Measurements from ENCODE around the gene CABLES1. TPM values are rescaled to one million over a fixed set of nuclear protein-coding genes. Genes with fewer than 3 reads are reported as not detected.

The CABLES1 gene
- total RNA-seq, 1 experiment from 2014 or later, result 66.4 TPM

- intact Hi-C loops (cut with micrococcal nuclease; ENCODE audit: unreplicated experiment) (no loop called here), in situ Hi-C loops (cut with HindIII; ENCODE audit: low pct_unique_long_range_greater_than_20kb, low sequenced_read_pairs) (no loop called here)
- POLR2A ChIA-PET, result no interaction called here
- no TSS peak for BruUV-seq (replicated peaks)
- CTCF ChIA-PET, result no interaction called here
- Histone ChIP-seq H3K4me1 (ENCODE audit: control insufficient read depth, insufficient read depth, low read length) (peaks cover 3% of the 10 kb centered on the region; the same call in 1 of the 2 replicates), H3K27ac (ENCODE audit: low read length) (no peak overlapping the region), H3K27me3 (ENCODE audit: control insufficient read depth, insufficient read depth, low read length) (no peaks in the 10 kb centered on the region), H3K4me3 (ENCODE audit: low read depth in 2 of 2, low read length in 2 of 2) (no peak overlapping the region), H3K36me3 (ENCODE audit: control insufficient read depth, insufficient read depth, low read length) (no peaks in the 10 kb centered on the region), H3K9me3 (ENCODE audit: control insufficient read depth, insufficient read depth, low read depth, low read length) (no peaks in the 10 kb centered on the region)
- ATAC-seq (no peak), DNase-seq (ENCODE audit: low read depth, low spot score) (no peak)
- TF ChIP-seq TCF7L2 (IDR thresholded peaks at IDR 0.05; ENCODE audit: low read depth, low read length), result no peak
- no peak for TF ChIP-seq POLR2AphosphoS5 (IDR thresholded peaks at IDR 0.05; ENCODE audit: low read depth, low read length)
- TF ChIP-seq CTCF (IDR thresholded peaks at IDR 0.05), result no peak
These were observed 36.4 kb downstream of the CABLES1 start for GRCh38 chr18:23171581-23172156.

- TF ChIP-seq REST (IDR thresholded peaks at IDR 0.05; ENCODE audit: insufficient read depth in 1 of 2, low read depth in 2 of 2, low read length in 1 of 2) (no peak), TCF7L2 (IDR thresholded peaks at IDR 0.05; ENCODE audit: low read depth, low read length) (no peak), POLR2AphosphoS5 (IDR thresholded peaks at IDR 0.05; ENCODE audit: low read depth, low read length) (no peak), SIN3A (IDR thresholded peaks at IDR 0.05; ENCODE audit: borderline replicate concordance, insufficient read depth, low read depth, low read length) (no peak)
- no peak overlapping the region for H3K27ac ChIP-seq (ENCODE audit: low read length)
- intact Hi-C loops (cut with micrococcal nuclease; ENCODE audit: unreplicated experiment) (no loop called here), in situ Hi-C loops (cut with HindIII; ENCODE audit: low pct_unique_long_range_greater_than_20kb, low sequenced_read_pairs) (no loop called here)
- H3K4me3 ChIP-seq (ENCODE audit: low read depth in 2 of 2, low read length in 2 of 2), result no peak overlapping the region
- H3K27me3 ChIP-seq (ENCODE audit: control insufficient read depth, insufficient read depth, low read length), result no peaks in the 10 kb centered on the region
- no peaks in the 10 kb centered on the region for H3K9me3 ChIP-seq (ENCODE audit: control insufficient read depth, insufficient read depth, low read depth, low read length)
- no peaks in the 10 kb centered on the region for H3K4me1 ChIP-seq (ENCODE audit: control insufficient read depth, insufficient read depth, low read length)
- no peak for DNase-seq (ENCODE audit: low read depth, low spot score)
- no peak for ATAC-seq
- no peaks in the 10 kb centered on the region for H3K36me3 ChIP-seq (ENCODE audit: control insufficient read depth, insufficient read depth, low read length)
- BruUV-seq (replicated peaks), result no TSS peak
- ChIA-PET POLR2A (no interaction called here), CTCF (no interaction called here)
These were observed 37.5 kb downstream of the CABLES1 start for GRCh38 chr18:23172591-23173380.

GRCh38 chr18:23173912-23174311 is 38.6 kb downstream of the CABLES1 start:
- intact Hi-C loops (cut with micrococcal nuclease; ENCODE audit: unreplicated experiment), result no loop called here
- TF ChIP-seq SIN3A (IDR thresholded peaks at IDR 0.05; ENCODE audit: borderline replicate concordance, insufficient read depth, low read depth, low read length) (no peak), POLR2AphosphoS5 (IDR thresholded peaks at IDR 0.05; ENCODE audit: low read depth, low read length) (no peak), REST (IDR thresholded peaks at IDR 0.05; ENCODE audit: insufficient read depth in 1 of 2, low read depth in 2 of 2, low read length in 1 of 2) (no peak)
- in situ Hi-C loops (cut with HindIII; ENCODE audit: low pct_unique_long_range_greater_than_20kb, low sequenced_read_pairs), result no loop called here
- POLR2A ChIA-PET, result interaction anchor here (0.5 kb wide), 1 partner anchor 61 kb away, joined by 3 read pairs; no protein-coding TSS in a partner anchor
- Histone ChIP-seq H3K4me1 (ENCODE audit: control insufficient read depth, insufficient read depth, low read length) (peaks cover 3% of the 10 kb centered on the region; the same call in 1 of the 2 replicates), H3K9me3 (ENCODE audit: control insufficient read depth, insufficient read depth, low read depth, low read length) (no peaks in the 10 kb centered on the region), H3K36me3 (ENCODE audit: control insufficient read depth, insufficient read depth, low read length) (no peaks in the 10 kb centered on the region), H3K27ac (ENCODE audit: low read length) (no peak overlapping the region), H3K4me3 (ENCODE audit: low read depth in 2 of 2, low read length in 2 of 2) (no peak overlapping the region), H3K27me3 (ENCODE audit: control insufficient read depth, insufficient read depth, low read length) (no peaks in the 10 kb centered on the region)
- CTCF ChIA-PET, result no interaction called here
- ATAC-seq, result no peak
- BruUV-seq (replicated peaks), result no TSS peak
- DNase-seq (ENCODE audit: low read depth, low spot score), result no peak

Data from Panc1 (cell line).